SJCRH30 (cell line): ENCODE measurements around the gene MOV10. TPM values are rescaled to one million over a fixed set of nuclear protein-coding genes. Genes with fewer than 3 reads are reported as not detected.

Experiments used
- DNase-seq, 2 experiments: peaks; one replicate each; pipeline ENCODE4 v3.0.0-alpha.2; 2015 to 2020
- H3K27ac ChIP-seq: fragments of 250-450 bp; sonication (Bioruptor Pico); 2 replicates; pipeline ENCODE4 v1.5.1; 2020; ENCODE audit warnings: mild to moderate bottlenecking, moderate library complexity
- H3K27me3 ChIP-seq: fragments of 250-450 bp; sonication (Bioruptor Pico); 2 replicates; pipeline ENCODE4 v1.5.1; 2020; ENCODE audit warnings: mild to moderate bottlenecking, moderate library complexity
- H3K36me3 ChIP-seq: fragments of 250-450 bp; sonication (Bioruptor Pico); 2 replicates; pipeline ENCODE4 v1.5.1; 2020; ENCODE audit warnings: mild to moderate bottlenecking, moderate library complexity
- H3K4me1 ChIP-seq: fragments of 250-450 bp; sonication (Bioruptor Pico); 2 replicates; pipeline ENCODE4 v1.5.1; 2020; ENCODE audit warnings: mild to moderate bottlenecking, moderate library complexity
- H3K4me3 ChIP-seq: fragments of 250-450 bp; sonication (Bioruptor Pico); 2 replicates; pipeline ENCODE4 v1.5.1; 2020; ENCODE audit warnings: mild to moderate bottlenecking, moderate library complexity
- H3K9me3 ChIP-seq: fragments of 250-450 bp; sonication (Bioruptor Pico); replicated peaks from 2 replicates; pipeline ENCODE4 v1.5.1; 2020; ENCODE audit warnings: mild to moderate bottlenecking, moderate library complexity
- total RNA-seq: library from RNA; depleted of rRNA; stranded (reverse); fragments of >200 nt; shearing (Covaris generic); gene quantifications from 2 replicates; pipeline ENCODE4 v1.2.3, GENCODE V29; 2014

The MOV10 gene
- total RNA-seq, 1 experiment from 2014 or later = 45.7 TPM

DNA sequence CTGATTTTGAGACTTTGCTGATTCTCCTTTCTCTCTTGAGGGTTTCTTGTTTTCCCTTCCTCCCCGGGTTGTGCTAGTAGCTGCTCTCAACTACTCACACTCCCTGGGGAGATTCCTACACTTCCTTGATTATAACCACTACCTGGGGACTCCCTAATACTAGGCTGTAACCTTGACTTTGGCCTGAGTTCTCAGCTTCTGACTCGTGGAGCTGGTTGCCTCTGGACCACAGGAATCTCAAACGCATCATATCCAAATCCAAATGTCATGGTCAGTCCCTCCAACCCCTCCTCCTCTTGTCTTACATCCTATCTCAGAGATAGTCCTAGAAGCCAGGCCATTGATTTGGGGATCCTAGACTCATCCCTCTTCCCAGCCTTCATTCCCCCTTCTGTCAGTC, 12.0 kb downstream of the MOV10 start:
- Histone ChIP-seq H3K4me1 (peaks cover 17% of the 10 kb centered on the region), H3K9me3 (no peaks in the 10 kb centered on the region), H3K4me3 (no peak overlapping the region), H3K27ac (no peak overlapping the region), H3K36me3 (peaks cover 5% of the 10 kb centered on the region), H3K27me3 (no peaks in the 10 kb centered on the region)
- no peak for DNase-seq

GRCh38 chr1:112686835-112687234, 12.4 kb downstream of the MOV10 start:
- no peaks in the 10 kb centered on the region for H3K27me3 ChIP-seq
- DNase-seq = no peak
- peaks cover 17% of the 10 kb centered on the region for H3K4me1 ChIP-seq
- H3K27ac ChIP-seq = no peak overlapping the region
- peaks cover 10% of the 10 kb centered on the region for H3K36me3 ChIP-seq
- no peaks in the 10 kb centered on the region for H3K9me3 ChIP-seq
- no peak overlapping the region for H3K4me3 ChIP-seq

DNA sequence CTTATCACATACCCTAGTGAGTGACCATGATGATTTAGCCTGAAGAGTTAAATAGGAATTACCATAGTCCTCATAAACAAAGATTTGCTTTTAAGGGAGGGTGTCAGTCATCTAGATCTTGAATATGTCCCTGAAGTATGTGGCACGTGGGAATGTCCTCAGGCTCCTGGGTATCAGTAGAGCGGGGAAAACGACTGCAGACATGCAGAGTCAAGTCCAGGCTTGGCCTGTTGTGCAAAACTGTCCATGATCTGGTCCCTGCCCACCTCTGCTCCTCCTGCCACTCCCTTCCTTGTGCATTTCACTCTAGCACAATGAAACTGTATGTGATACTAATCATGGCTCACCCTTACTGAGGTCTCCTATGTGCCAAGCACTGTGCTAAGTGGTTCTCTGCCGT, 12.9 kb downstream of the MOV10 start:
- Histone ChIP-seq H3K4me3 (no peak overlapping the region), H3K27me3 (no peaks in the 10 kb centered on the region), H3K9me3 (no peaks in the 10 kb centered on the region), H3K4me1 (peaks cover 17% of the 10 kb centered on the region), H3K27ac (no peak overlapping the region), H3K36me3 (peaks cover 14% of the 10 kb centered on the region)
- no peak for DNase-seq

- Histone ChIP-seq H3K36me3 (peaks cover 19% of the 10 kb centered on the region), H3K27ac (peak overlapping the region; percentile 62), H3K4me3 (no peak overlapping the region), H3K9me3 (no peaks in the 10 kb centered on the region), H3K27me3 (no peaks in the 10 kb centered on the region), H3K4me1 (peaks cover 17% of the 10 kb centered on the region)
- DNase-seq = no peak
Observed at GRCh38 chr1:112687785-112688496, 13.5 kb downstream of the MOV10 start.

GRCh38 chr1:112688781-112689193, 14.3 kb downstream of the MOV10 start:
- Histone ChIP-seq H3K4me3 (peak overlapping the region; percentile 29), H3K27me3 (no peaks in the 10 kb centered on the region), H3K4me1 (peaks cover 17% of the 10 kb centered on the region), H3K9me3 (no peaks in the 10 kb centered on the region), H3K27ac (peak overlapping the region; percentile 62), H3K36me3 (peaks cover 24% of the 10 kb centered on the region)
- DNase-seq = peak; percentile 78 to 88

DNA sequence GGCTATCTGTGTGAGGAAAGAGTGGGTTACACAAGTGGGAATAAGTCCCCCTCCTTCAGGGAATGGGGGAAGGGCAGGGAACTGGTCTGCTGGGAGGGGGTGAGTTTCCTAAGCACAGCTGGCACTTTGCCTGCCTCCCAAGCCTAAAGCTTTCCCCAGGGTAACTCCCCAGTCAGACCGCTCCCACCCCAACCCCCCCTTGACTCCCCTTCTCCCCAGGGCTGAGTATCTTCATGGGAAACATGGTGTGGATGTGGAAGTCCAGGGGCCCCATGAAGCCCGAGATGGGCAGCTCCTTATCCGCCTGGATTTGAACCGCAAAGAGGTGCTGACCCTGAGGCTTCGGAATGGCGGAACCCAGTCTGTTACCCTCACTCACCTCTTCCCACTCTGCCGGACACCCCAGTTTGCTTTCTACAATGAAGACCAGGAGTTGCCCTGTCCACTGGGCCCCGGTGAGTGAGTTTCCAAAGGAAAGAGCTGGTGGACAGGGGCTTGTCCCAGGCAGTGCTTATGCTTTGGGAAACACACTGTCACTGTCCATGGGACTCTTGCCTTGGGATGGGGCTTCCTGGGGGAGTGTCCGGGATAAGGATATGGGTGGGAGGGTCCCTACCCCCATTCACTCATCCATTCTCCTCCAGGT, 14.9 kb downstream of the MOV10 start:
- peak overlapping the region; percentile 29 for H3K4me3 ChIP-seq
- peaks cover 29% of the 10 kb centered on the region for H3K36me3 ChIP-seq
- peaks cover 17% of the 10 kb centered on the region for H3K4me1 ChIP-seq
- DNase-seq = no peak
- peak overlapping the region; percentile 62 for H3K27ac ChIP-seq
- H3K27me3 ChIP-seq = no peaks in the 10 kb centered on the region
- no peaks in the 10 kb centered on the region for H3K9me3 ChIP-seq

GRCh38 chr1:112689842-112690237, 15.4 kb downstream of the MOV10 start:
- no peak overlapping the region; the same call in 1 of the 2 replicates for H3K27ac ChIP-seq
- H3K36me3 ChIP-seq = peaks cover 33% of the 10 kb centered on the region
- no peak for DNase-seq
- H3K4me1 ChIP-seq = peaks cover 17% of the 10 kb centered on the region
- H3K27me3 ChIP-seq = no peaks in the 10 kb centered on the region
- H3K4me3 ChIP-seq = no peak overlapping the region
- H3K9me3 ChIP-seq = no peaks in the 10 kb centered on the region

DNA sequence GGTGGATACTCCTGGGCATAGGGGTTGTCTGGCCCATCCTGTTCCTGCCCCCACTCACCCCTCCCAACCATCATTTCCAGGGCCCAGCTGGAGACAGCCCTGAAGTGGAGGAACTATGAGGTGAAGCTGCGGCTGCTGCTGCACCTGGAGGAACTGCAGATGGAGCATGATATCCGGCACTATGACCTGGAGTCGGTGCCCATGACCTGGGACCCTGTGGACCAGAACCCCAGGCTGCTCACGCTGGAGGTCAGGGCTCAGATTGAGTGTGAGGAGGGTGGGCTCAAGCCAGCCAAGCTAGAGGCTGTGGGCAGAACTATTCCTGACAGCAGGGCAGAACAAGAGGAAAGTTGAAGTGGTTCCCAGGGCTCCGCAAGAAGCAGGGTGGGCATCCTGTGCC, 18.2 kb downstream of the MOV10 start:
- Histone ChIP-seq H3K27me3 (no peaks in the 10 kb centered on the region), H3K4me3 (no peak overlapping the region), H3K4me1 (peaks cover 17% of the 10 kb centered on the region), H3K27ac (no peak overlapping the region), H3K9me3 (no peaks in the 10 kb centered on the region), H3K36me3 (peaks cover 47% of the 10 kb centered on the region)
- no peak for DNase-seq

DNA sequence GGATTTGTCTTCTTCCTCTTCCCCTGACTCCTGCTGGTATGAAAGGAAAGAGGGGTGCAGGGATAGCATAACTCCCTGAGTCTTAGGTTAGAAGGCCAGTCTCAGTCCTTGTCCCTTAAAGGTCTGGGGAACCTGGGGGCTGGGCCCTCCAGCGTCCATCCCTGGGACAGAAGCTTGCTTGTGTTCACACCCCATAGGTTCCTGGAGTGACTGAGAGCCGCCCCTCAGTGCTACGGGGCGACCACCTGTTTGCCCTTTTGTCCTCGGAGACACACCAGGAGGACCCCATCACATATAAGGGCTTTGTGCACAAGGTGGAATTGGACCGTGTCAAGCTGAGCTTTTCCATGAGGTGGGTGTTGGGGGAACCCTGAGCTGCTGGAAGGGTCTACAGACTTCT, 19.4 kb downstream of the MOV10 start:
- Histone ChIP-seq H3K27me3 (no peaks in the 10 kb centered on the region), H3K4me1 (peaks cover 7% of the 10 kb centered on the region), H3K4me3 (no peak overlapping the region), H3K27ac (no peak overlapping the region), H3K36me3 (peaks cover 51% of the 10 kb centered on the region), H3K9me3 (no peaks in the 10 kb centered on the region)
- DNase-seq = no peak

DNA sequence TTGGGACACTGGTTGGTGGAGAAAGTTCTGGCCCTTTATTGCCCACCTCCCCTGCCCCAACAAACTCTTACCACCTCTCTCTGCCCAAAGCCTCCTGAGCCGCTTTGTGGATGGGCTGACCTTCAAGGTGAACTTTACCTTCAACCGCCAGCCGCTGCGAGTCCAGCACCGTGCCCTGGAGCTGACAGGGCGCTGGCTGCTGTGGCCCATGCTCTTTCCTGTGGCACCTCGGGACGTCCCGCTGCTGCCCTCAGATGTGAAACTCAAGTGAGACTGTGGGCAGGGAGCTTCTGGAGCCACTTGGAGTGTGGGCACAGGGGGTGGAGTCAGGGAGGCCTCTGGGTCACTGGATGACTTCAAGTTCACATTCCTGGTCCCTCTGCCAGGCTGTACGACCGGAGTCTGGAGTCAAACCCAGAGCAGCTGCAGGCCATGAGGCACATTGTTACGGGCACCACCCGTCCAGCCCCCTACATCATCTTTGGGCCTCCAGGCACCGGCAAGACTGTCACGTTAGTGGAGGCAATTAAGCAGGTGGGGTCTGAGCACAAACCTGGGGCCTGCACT, 20.0 kb downstream of the MOV10 start:
- DNase-seq = no peak
- Histone ChIP-seq H3K4me3 (no peak overlapping the region), H3K27ac (no peak overlapping the region), H3K36me3 (peaks cover 55% of the 10 kb centered on the region), H3K4me1 (peaks cover 2% of the 10 kb centered on the region), H3K9me3 (no peaks in the 10 kb centered on the region), H3K27me3 (no peaks in the 10 kb centered on the region)

DNA sequence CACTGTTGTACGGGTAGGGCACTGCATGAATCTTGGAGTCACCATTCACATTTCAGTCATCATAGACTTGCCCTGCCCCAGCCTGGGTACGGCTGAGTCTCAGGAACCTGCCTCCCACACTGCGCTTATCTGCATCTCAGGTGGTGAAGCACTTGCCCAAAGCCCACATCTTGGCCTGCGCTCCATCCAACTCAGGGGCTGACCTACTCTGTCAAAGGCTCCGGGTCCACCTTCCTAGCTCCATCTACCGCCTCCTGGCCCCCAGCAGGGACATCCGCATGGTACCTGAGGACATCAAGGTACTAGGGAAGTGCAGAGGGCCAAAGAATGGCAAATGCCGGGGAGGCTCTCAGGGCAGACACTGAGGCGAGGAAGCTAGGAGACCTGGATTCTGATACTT, 20.8 kb downstream of the MOV10 start:
- peaks cover 2% of the 10 kb centered on the region; the same call in 1 of the 2 replicates for H3K4me1 ChIP-seq
- H3K27ac ChIP-seq = no peak overlapping the region
- no peak for DNase-seq
- no peaks in the 10 kb centered on the region for H3K9me3 ChIP-seq
- no peaks in the 10 kb centered on the region for H3K27me3 ChIP-seq
- H3K4me3 ChIP-seq = no peak overlapping the region
- peaks cover 57% of the 10 kb centered on the region for H3K36me3 ChIP-seq

- Histone ChIP-seq H3K9me3 (no peaks in the 10 kb centered on the region), H3K4me3 (no peak overlapping the region), H3K27me3 (no peaks in the 10 kb centered on the region), H3K4me1 (peaks cover 14% of the 10 kb centered on the region), H3K27ac (no peak overlapping the region), H3K36me3 (peaks cover 63% of the 10 kb centered on the region)
- DNase-seq = no peak
Observed at GRCh38 chr1:112696578-112697314, 22.3 kb downstream of the MOV10 start.

DNA sequence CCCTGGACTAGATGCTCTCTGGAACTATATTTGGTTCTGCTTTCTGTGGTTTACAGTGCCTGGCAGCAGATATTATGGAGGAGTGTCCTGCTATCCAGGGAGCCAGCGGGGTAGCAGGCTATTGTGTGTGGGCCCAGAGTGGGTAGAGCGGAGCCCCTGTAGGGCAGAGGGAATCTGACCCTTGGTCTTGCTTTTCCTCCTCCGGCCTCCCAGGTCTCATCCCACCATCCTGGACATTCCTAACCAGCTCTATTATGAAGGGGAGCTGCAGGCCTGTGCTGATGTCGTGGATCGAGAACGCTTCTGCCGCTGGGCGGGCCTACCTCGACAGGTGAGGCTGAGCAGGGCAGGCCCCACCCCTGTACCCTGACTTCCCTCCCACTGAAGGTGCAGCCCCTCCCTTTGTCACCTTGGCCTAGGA, 23.3 kb downstream of the MOV10 start:
- Histone ChIP-seq H3K4me3 (no peak overlapping the region), H3K27me3 (no peaks in the 10 kb centered on the region), H3K27ac (no peak overlapping the region), H3K4me1 (peaks cover 16% of the 10 kb centered on the region), H3K36me3 (peaks cover 58% of the 10 kb centered on the region), H3K9me3 (no peaks in the 10 kb centered on the region)
- no peak for DNase-seq

DNA sequence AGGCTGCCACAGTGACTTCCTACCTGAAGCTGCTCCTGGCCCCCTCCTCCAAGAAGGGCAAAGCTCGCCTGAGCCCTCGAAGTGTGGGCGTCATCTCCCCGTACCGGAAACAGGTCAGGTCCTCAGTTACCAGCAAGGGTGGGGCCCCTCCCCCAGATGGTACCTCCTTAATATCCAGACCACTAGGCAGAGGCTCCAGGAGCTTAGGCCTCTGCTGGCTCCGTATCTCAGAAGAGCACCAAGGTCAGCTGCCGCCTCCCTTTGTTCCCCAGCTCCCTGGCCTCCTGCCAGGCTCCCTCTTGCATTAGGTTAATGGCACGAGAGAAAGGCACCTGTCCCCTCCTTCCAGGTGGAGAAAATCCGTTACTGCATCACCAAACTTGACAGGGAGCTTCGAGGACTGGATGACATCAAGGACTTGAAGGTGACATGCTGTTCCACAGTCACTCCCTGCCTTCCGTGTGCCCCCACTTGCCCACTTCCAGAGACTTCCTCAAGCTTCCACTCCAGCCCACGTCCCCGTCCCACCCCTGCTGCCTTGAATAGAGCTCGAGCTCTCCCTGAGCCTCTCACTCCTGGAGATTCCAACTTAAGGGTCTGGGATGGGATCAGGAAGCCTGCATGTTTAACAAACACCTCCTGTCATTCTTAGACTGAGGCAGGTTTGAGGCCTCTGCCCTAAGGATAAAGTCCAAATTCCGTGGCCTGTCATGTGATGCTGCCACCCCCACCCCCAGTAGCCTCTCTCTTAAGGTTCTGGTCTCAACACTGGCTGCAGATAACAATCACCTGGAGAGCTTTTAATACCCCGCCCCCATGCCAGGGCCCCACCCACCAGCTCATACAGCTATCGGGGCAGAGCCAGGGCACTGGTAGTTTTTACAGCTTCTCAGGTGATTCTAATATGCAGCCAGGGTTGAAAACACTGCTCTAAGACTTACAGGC, 24.2 kb downstream of the MOV10 start:
- DNase-seq = peak in 1 of 2 experiments; percentile 27
- Histone ChIP-seq H3K4me1 (peaks cover 19% of the 10 kb centered on the region), H3K27me3 (no peaks in the 10 kb centered on the region), H3K9me3 (no peaks in the 10 kb centered on the region), H3K27ac (no peak overlapping the region), H3K36me3 (peaks cover 52% of the 10 kb centered on the region), H3K4me3 (no peak overlapping the region)
